Stimulated activated CD4-positive, alpha-beta T cell treated with anti-CD3 and anti-CD28 coated beads, TNF-alpha, amount 100 ng/mL, for 4 hours (primary cell): ENCODE results near the gene EPHB1.
"Not testable (repeated sequence)": the region's sequence is repeated elsewhere in the genome, so short reads cannot be mapped to it uniquely, and the experiment has no call there.

Experiments used
- DNase-seq, 3 experiments: peaks; one replicate each; pipeline ENCODE4 v3.0.0-alpha.2; 2020; ENCODE audit warnings: low read depth in 3 of 3

Gene EPHB1

DNA sequence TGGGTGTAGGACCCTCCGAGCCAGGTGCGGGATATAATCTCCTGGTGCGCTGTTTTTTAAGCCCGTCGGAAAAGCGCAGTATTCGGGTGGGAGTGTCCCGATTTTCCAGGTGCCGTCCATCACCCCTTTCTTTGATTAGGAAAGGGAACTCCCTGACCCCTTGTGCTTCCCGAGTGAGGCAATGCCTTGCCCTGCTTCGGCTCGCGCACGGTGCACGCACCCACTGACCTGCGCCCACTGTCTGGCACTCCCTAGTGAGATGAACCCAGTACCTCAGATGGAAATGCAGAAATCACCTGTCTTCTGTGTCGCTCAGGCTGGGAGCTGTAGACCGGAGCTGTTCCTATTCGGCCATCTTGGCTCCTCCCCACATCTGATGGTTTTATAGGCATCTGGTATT lies 210.6 kb downstream of the EPHB1 start:
- not testable (repeated sequence) for DNase-seq

DNA sequence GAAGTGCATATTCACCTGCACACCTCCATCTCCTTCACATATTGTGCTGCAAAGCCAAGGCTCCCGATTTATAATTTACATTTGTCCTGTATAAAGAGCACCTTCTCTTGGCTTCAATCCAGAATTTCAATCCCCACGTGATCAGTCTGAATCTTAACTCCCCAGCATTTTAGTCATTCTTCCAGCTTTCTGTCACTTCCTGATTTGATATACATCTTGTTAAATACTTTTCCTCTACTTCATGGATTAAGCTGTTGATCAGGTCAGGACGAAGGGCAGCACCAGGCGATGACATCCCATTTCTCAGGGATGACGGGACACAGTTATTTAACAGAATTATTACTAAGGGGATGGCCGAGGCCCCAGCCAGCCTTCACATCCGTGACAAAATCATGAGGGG lies 212.5 kb downstream of the EPHB1 start:
- DNase-seq: no peak

DNA sequence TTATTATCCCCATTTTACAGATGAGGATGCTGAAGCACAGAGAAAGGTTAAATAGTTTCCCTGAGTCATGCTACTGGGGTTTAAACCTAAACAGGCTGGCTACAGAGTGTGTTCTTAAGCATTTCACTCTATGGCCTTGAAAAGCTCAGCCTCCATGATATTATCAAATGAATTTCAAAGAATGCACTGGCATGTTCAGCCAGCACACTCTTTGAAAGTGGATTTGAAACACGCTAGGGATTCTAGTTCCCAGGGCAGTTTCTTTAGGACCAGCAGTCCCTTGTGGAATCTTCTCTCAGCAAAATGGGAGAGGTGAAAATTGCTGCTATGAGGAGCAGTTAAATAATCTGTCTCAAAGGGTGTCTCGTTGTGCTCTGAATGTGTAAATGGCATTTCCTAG lies 213.3 kb downstream of the EPHB1 start:
- no peak for DNase-seq

DNA sequence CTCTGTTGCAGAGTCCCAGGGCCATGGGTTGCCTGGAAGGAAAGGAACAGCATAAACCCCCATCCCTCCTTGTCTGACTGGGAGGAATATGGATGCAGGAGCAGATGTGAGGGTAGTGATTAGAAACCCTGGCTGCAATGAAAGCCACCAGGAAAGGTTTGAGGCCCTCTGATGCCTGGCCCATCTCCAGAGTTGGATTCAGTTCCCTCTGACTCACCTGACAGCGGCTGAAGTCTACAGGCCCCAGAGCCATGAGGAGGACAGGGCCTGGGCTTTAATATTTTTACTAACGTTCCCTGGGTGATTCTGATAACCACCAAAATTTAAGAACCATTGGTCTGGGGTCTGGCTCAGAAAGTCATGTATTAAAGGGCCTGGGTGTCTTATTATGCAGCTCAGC lies 214.0 kb downstream of the EPHB1 start:
- DNase-seq: no peak

DNA sequence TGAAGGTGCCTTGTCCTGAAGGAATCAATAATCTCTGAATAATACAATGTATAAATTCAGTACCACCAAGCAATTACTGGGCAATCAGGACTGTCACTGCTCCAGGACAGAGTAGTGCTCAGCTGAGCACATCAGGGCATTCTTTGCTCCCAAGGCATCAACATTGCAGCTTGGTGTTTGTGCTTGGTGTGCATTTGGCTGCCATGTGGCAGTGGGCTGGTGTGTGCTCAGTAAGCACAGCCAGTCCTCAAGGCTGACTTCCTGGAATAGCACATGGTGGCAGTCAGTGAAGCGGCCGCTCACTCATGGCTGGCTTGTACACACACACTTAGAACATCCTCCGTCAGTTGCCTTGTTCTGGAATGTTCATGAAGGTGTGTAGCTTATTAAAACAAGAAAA lies 217.0 kb downstream of the EPHB1 start:
- no peak for DNase-seq

DNA sequence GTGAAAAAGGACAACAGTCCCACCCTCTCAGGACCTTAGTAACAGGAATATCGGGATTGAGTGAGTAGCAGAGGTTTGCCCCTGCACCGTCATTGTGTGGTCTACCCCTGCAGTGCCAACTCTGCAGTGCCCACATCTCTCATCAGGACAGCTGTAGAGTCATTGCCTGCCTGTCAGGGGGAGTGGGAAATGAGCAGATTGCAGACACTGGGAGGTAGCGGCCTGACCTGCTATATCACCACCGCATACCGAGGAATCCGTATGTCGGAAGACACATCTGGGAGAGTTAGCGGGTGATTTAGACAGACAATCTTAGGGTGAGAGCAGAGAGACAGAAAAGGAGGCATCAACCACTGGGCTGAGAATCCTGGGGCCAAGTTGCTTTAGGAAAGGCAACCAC lies 218.1 kb downstream of the EPHB1 start:
- DNase-seq: no peak

DNA sequence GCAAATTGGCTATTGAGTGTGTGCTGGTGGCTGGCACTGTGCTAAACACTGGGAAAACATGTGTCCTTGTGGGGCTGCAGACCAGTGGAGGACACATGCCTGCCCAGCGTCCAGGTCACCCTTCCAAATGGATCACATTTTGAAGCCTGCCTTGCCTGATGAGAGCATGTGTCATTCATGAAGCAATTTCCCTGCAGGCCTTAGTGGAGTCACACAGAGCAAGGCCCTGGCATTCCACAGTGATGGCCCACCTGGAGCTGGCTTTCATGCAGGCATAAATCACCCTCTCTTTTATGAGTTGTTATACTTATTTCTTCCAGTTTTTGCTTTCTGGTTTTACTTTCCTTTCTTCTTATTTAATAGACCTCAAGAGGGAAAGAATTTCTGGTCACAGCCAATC lies 219.5 kb downstream of the EPHB1 start:
- DNase-seq: no peak

DNA sequence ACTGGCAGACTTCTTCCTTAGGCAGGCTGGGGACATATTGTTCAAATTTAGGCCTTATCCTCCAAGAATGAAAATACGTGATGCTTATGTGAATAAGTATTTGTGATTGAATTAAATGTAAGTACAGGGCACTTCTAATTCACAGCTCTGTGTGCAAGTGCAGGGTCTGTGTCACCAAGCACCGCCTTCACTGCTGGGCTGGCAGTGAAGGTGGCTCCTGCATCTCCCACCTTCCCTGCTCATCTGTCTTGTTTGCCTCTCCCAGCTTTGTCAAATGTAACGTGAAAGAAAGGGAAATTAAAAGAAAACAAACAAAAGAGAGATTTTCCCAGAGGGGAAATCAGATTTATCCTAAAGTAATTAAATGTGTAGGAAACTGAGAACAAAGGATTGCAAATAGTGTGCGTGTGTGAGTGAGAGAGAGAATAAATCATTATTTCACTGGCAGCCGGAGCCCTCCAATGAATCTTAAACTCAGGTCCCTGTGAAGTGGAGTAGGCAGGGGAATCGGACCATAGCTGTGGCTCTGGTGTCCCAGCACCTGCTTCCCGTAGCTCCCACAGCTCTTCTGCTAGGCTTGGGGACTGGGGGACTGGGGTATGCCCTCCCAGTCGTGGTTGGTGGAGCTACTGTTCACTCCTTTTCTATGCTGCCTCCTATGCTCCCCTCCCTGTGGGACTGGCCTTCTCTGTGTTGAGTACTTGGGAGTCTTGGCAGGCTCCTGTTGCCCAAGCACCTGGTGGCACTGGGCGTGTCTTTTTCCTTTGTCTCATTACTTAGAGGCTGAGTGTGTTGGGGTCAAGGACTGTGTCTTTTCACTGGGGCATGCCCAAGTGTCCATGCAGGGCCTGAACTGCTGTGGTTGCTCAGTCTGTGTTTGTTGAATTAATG lies 222.2 kb downstream of the EPHB1 start:
- DNase-seq: no peak

DNA sequence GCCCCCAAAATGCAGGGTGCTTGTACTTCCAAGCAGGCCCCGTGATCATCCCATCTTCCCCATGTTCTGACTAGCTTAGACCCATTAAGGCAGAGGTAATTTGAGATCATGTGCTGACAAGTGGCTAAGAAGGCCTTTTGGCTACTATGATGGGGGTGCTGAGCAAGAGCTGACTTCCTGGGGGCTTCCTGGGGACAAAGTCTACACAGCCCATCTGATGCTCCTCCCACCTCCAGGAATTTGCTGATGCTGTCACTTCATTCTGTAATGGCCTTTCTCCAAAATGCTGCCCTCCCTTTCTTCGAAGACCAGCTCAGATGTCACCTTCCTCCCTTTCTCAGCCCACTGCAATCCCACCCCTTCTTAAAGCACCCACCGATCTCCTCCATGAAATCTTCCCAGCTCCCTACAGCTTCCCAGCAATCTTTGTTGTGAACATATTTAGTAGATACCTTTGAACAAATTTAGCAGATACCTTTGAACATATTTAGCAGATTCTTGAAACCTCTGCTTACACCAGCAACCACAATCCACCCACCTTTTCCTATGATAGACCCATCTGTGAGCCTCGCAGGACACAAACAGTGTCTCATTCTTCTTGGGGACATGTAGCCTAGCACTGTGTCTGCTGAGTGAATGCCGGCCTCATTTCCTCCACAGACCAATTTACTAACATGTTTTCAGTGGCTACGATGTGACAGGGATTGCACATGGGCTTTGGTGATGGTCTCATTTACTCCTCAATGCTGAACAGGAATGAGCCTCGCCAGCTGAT lies 223.3 kb downstream of the EPHB1 start:
- no peak for DNase-seq

DNA sequence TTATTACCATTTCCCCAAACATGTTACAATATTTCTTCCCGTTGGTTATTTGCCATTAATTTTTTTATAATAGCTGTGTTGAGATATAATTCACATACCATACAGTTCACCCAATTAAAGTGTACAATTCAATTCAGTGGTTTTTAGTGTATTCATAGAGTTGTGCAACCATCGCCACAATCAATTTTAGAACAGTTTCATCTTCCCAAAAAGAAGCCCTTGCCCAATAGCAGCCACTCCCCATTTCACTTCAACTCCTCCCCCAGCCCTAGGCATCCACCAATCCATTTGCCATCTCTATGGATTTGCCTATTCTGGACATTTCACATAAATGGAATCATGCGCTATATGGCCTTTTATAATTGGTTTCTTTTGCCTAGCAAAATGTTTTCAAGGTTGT lies 225.1 kb downstream of the EPHB1 start:
- DNase-seq: no peak

DNA sequence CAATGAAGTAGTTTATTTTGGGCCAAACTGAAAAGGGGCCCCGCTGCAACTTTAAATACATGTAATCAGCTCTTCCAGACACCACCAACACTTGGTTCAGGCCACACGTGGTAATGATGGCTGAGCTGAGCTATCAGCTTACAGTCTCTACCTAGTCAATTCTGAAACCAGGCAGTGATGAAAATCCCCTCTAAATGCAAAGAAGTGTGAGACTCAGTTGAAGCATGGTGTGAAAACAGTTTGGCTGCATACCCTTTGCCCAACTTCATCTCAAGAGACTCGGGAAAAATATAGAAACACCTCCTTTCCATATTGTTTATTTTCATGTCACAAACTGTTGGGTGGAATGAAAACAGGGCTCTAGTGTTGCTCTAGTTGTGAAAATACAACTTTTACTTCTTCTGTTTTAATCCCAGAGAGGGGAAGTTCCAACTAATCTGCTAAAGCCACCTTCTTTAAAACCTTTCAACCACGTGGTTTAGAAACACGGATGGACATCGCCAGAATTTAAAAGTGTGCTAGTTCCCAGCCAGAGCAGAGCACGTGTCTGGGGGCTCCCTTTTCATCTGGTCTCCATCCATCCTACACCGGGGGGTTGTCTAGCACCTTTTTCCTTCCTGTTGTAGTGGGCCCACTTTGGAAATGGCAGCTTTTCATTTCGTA lies 229.1 kb downstream of the EPHB1 start:
- no peak for DNase-seq

DNA sequence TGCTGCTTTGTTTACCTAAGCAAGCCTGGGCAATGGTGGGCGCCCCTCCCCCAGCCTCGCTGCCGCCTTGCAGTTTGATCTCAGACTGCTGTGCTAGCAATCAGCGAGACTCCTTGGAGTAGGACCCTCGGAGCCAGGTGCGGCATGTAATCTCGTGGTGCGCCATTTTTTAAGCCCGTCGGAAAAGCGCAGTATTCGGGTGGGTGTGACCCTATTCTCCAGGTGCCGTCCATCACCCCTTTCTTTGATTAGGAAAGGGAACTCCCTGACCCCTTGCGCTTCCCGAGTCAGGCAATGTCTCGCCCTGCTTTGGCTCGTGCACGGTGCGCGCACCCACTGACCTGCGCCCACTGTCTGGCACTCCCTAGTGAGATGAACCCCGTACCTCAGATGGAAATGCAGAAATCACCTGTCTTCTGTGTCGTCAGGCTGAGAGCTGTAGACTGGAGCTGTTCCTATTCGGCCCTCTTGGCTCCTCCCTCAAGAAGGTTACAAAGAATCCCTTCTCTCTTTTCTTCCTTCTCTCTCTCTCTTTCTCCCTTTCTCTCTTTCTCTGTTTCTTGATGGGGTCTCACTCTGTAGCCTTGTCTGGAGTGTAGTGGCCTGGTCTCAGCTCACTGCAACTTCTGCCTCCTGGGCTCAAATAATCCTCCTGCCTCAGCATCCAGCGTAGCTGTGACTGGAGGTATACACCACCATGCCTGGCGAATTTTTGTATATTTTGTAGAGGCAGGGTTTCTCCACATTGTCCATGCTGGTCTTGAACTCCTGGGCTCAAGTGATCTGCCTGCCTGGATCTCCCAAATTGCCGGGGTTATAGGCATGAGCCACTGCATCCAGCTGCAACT lies 235.9 kb downstream of the EPHB1 start:
- DNase-seq: not testable (repeated sequence)

DNA sequence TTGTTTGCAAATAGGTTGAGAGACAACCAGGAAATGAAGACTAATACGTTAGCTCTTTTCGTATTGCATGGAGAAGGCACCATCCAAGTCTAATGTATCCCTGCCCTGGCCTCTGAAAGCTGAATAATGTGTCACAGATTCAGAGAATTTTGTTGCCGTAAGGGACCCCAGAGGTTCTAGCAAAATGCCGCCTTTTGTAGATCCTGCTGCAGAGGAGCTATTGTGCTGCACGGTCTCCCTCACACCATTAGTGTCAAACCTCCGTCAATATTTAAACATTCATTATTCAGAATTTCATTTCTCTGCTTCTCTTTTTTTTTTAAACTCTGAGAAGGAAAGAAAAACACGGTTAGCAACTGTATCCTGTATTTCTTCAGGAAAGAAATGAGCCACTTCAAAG lies 238.7 kb downstream of the EPHB1 start:
- DNase-seq: no peak

DNA sequence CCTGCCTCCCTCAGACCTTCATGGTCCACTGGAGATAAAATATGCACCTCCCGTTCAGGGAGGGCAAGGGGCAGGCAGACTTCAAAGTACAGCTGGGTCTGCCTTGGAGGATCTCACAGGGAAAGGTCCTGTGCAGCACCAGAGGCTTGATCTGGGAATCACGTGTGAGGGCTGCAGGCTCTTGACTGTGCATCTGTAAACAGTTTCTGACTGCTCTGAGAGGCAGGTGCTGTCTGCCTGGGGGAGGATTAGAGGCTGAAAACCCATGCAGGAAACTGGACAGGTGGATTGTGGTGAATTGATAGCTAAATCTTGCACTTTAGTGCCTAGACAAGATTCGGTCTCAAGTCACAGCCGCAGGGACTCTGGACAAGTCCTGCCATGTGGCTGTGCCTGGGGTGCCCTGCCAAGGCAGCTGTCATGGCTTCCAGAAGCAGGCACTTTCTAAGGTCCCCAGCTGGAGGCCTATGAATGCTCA lies 239.3 kb downstream of the EPHB1 start:
- DNase-seq: no peak

DNA sequence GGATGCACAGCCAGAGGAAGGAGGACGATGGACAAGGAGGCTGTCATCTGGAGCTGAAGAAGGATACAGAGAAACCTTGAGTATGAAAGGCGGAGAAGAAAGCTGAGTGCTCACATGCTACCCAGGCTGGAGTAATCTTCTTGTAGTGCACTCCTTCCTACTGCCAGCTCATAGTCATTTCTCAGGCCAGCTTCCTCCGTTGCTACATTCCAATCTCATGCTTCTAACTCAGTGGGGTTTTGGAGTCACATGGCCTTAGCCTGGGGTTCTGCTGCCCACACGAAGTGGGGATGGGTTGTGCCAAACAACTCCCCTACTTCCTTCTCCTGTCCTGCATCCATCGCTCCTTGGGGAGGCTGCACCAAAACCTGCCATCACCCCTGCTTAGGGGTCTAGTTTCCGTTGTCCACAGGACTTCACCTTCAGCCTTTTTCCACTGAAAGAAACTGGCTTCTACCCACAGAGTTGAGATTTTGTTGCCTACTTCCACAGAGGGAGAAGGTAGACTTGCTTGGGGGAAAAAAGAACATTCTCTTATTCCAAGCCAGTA lies 239.9 kb downstream of the EPHB1 start:
- no peak for DNase-seq

DNA sequence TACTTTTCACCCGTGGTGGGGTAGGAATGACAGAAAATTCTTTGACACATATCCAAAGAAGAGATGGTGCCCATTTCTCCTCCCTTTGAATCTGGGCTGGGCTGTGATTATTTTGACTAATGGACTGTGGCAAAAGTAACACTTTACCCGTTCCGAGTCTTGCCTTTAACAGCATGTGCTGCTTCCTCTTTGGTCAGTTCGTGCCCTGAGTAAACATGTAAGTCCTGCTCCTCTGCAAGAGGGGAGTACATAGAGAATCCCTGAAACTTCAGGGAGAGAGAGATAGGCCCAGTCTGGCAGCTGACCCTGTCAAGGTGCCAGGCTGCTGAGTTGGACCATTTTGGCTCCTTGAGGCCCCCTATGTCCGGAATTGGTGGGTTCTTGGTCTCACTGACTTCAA lies 243.1 kb downstream of the EPHB1 start:
- DNase-seq: no peak

DNA sequence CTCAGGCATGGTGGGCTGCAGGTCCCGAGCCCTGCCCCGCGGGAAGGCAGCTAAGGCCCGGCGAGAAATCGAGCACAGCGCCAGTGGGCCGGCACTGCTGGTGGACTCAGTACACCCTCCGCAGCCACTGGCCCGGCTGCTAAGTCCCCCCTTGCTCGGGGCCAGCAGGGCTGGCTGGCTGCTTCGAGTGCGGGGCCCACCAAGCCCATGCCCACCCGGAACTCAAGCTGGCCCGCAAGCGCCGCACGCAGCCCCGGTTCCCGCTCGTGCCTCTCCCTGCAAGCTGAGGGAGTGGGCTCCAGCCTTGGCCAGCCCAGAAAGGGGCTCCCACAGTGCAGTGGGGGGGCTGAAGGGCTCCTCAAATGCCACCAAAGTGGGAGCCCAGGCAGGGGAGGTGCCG lies 244.5 kb downstream of the EPHB1 start:
- not testable (repeated sequence) for DNase-seq

DNA sequence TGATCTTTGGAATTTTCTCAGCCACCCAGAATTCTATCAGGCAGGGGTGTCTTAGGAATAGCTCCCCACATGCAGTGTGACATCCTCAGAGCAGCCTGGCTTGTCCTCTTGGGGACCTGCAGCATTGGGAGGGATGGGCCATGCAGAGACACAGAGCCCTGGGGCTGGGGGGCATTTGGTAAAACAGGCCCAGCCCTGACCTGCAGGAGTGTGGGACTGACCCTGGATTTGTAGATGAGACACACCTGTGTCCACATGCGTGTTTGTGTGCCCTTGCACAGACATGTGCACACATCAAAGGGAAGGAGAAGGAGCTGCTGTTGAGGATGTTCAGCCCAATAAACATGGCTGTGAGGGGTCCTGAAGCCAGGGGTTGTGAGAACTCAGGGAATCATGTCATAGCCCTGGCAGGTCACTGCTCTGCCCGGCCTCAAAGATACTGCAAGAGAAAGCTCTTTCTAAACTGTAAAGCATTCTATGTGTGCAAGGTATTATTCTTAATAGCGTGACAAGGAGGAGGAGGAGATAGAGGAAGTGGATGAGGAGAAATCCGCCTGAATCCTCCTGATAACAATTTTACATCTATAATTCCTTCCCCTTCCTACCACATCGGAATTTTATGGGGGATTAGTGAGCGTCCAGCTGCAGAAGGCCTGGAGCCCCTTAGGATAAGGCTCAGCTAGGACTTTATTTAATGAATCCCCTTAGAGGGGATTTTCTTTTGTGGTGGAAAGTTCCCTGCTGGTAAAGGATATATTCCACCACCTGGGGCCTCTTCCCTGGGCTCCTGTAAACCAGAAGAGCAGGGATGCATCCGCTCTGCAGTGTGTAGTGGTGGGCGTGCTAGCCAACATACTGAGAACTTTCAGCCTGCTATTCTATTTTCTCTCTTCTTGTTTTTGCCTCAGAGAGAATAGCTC lies 245.5 kb downstream of the EPHB1 start:
- no peak for DNase-seq

DNA sequence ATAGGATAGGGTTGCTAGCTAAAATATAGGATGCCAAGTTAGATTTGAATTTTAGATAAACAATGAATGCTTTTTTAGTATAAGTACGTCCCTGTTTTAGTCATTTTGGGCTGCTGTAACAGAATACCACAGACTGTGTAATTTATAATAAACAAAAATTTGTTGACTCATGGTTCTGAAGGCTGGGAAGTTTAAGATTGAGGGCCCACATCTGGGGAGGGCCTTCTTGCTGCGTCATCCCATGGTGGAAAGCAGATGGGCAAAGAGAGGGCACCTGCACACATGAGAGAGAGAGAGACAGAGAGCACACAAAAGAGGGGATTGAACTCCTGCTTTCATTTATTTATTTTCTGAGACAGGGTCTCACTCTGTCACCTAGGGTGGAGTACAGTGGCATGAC lies 246.5 kb downstream of the EPHB1 start:
- DNase-seq: no peak

DNA sequence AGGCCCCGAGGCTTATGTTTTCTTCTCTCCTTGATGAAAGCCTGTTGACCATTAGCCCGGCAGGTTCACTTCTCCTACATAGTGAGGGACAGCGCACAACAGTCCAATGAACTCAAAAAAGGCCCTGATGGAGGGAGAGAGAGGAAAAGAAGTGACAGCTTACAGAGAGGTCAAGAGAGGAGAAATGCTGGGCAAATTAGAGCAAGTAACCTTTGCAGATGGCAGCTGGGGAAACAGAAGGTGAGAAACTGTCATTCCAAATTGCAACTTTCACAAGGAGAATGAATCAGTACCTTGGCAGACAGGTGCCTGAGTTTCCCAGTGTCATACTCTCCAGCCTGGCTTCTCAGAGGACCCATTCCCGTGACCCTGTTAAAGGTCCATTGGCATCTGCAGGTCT lies 252.0 kb downstream of the EPHB1 start:
- no peak for DNase-seq
